ENCODE measurements around the gene HBP1.
"Not testable (repeated sequence)": the region's sequence is repeated elsewhere in the genome, so short reads cannot be mapped to it uniquely, and the experiment has no call there.

Gene HBP1

DNA sequence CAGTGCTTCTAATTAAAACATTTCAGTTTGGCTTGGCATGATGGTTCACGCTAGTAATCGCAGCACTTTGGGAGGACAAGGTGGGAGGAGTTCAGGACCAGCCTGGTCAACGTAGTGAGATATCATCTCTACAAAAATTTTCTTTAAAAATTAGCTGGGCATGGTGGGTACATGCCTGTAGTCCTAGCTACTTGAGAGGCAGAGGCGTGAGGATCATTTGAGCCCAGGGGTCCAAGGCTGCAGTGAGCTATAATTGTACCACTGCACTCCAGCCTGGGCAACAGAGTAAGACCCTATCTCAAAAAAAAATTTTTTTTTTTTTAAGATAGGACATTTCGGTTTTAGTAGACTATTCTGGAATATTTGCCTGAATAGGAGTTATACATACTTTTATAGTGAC is 12.4 kb downstream of the HBP1 start:
- no peak for DNase-seq (ENCODE audit: low read depth in 2 of 2)

DNA sequence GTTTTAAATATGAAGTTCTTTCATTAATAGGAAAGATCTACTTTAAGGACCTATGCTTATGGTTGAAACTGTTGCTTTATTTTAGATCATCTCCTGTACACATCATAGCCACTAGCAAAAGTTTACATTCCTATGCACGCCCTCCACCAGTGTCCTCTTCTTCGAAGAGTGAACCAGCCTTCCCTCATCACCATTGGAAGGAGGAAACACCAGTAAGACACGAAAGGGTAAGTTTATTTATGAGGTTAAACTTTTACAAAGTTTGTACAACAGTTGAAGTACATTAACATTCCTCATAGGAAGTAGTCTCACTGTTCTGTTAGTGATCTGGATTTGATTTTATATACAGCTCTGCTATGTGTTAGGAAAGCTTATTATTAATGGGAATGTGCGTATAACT is 16.9 kb downstream of the HBP1 start:
- DNase-seq (ENCODE audit: low read depth in 2 of 2), result no peak

DNA sequence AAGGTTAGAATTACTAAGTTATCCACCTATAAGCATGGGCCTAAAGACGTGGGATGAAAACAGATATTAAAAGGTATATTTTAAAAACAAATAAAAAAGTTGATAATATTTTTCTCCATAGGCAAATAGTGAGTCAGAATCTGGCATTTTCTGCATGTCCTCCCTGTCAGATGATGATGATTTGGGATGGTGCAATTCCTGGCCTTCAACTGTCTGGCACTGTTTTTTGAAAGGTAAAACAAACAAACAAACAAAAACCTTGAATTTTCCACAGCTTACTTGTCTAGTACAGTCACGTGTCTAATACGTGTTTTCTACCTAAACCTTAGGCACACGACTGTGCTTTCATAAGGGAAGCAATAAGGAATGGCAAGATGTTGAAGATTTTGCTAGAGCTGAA is 17.4 kb downstream of the HBP1 start:
- DNase-seq (ENCODE audit: low read depth in 2 of 2), result no peak

DNA sequence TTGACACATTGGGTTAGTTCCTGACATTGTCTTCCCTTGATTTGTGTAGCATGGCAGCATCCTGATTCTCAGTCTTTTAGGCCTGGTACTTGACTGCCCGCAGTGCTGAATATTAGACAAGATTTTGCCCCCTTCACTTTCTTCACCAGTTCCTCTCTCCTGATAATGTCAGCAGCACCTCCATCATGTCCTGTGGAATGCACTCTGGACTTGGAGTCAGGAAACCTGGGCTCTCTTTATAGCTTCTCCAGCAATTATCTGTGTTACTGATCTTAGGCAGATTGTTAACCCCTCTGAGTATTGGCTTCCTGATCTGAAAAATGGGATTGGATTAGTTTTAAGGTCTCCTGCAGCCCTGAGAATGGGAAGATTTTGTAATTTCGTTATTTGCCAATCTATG is 19.0 kb downstream of the HBP1 start:
- DNase-seq (ENCODE audit: low read depth in 2 of 2), result no peak

DNA sequence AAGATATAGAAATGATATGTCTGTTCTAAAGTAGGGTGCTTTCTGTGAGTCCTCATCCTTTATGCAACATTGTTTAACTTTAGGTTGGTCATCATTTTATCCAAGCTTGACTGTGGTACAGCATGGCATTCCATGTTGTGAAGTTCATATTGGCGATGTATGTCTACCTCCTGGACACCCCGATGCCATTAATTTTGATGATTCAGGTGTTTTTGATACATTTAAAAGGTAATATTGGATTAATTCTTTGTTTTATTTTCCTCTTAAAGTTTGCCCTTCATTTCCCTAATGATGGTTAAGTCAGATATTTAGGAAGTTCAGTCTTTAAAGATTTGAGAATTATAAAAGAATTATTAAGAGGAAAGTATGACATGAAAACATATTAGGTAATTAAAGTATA is 21.3 kb downstream of the HBP1 start:
- no peak for DNase-seq (ENCODE audit: low read depth in 2 of 2)

DNA sequence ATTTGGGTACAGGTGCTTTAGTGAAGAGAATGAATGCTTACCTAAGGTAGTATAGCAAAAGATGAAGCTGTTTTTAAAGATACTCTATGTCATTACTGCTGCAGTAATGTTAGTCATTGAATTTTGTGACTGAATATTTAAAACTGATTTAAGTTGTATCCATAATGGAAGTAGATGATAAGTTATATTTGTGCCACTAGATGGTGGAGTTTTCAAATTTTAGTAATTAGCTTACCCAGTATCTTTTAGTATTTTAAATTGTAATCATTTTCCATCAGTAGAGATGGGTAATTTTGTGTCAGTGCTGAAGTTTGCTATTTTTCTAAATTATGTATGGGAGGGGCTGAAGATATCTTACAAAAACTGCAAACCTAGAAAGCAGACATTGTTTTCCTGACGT is 25.2 kb downstream of the HBP1 start:
- DNase-seq (ENCODE audit: low read depth in 2 of 2), result no peak

DNA sequence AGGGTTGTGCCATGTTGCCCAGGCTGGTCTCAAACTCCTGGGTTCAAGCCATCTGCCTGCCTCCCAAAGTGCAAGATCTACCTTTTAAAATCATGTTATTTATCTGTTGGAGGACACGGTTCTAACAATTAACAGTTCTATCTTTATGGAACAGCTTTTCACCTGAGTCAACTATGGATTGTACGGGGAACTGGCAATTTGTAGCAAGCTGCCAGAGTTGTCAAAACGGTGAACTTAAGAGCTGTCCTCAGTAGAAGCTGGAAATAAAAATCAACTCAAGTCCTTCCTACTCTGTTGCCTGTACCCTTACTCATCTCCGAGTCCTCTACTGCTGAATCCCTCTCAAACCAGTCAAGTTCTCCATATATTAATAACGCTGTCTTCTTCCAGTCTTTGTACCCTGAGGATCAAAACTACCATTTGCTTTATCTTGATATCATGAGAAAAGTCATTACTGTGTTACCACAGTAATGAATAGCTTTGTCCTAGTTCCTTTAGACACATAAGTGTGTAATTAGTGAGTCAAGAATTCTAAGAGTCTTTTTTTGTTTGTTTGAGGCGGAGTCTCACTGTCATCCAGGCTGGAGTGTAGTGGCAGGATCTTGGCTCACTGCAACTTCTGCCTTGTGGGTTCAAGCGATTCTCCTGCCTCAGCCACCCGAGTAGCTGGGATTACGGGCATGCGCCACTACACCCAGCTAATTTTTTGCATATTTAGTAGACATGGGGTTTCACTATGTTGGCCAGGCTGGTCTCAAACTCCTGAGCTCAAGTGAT is 28.2 kb downstream of the HBP1 start:
- no peak for DNase-seq (ENCODE audit: low read depth in 2 of 2)

DNA sequence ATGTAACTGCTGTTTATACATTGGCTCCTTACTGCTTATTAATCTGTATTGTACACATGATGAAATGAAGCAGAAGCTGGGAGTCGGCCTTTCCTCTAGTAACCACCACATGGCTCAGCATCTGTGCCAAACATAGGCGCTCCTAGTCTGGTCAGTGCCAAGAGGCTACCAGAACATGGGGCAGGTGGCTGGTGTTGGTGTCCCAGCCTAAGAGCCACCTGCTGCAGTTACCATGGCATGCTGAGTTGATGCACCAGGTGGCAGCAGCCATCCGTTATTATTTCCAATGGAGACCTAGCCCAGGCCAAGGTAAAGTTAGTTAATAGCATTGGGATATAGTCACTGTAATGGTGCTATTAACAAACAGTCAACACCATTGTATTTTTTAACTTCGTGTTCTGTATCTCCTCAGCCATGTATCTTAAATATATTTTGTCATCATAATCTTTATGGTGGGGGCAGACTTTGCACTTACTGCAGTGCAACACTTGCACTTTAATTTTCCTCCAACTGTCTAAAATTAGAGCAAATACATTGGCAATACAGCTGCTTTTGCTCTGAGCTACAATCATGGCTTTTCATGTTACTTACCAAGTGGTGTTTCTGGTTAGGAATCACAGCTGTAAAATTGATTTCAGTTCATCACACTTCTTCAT is 33.1 kb downstream of the HBP1 start:
- DNase-seq (ENCODE audit: low read depth in 2 of 2), result no peak

DNA sequence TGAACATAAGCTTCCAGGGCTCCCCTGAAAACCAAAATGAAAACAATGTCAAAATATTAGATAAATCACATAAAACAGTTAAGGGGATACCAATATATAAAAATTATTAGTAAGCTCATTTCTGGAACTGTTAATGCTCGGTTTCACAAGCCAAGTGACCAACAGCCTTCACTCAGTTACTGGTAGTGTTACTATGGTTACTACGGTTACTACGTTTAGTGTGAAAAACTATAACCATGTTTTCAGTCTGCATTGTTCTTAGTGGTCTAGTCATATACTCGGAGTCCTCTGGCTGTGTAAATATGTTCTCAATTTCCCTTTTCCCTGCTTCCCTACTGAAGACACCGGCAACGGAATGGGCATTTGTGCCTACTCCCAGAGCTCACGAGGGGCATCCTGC is 34.8 kb downstream of the HBP1 start:
- no peak for DNase-seq (ENCODE audit: low read depth in 2 of 2)

DNA sequence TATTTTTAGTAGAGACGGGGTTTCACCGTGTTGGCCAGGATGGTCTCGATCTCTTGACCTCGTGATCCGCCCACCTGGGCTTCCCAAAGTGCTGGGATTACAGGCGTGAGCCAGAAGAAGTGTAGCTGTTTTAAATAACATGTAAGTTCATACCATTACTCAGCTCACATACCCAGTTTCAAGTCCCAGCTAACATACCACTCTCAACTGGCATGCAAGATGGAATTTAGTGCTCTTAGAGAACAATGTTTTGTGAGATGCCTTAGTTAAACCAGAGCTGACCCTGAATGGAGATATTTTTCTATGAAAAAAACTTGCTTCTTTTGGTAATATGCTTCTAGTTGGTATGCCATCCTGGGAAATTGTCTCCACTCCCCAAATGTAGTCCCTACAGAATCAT is 37.3 kb downstream of the HBP1 start:
- DNase-seq (ENCODE audit: low read depth in 2 of 2), result no peak

DNA sequence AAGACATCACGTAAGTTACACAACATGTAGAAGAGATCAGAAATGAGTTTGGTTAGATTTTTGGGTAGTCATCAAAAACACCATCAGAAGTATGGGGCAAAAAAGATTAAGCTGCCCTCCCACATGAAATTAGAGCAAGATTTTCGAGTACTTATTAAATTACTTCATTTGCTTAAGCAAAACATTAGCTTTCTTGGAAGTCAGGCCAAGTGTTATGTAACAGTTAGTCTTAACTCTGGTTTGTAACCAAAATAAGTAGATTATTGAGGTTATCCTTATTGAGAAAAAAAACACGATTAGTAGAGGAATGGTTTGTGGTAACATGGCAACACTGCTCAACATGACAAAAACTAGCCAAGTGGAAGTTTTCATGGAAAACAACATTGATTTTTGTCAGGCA is 37.9 kb downstream of the HBP1 start:
- DNase-seq (ENCODE audit: low read depth in 2 of 2), result no peak

DNA sequence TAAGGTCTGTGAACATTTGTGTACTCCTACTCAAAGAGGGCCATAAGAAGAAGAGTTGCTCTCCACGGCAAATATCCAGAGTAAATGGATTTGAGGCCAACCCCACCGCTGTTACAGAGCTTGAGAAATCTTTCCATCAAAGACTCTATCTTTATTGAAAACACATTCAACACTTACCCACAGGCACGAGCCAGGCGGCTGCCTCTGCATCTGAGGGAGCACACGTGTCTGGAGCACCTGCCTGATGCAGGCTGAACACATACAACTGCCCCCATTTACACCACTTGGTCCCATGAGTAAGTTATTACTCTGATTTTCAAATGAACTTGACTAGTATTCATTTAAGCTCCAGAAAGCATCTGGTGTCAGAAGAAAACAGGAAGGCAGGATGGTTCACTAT is 38.7 kb downstream of the HBP1 start:
- DNase-seq (ENCODE audit: low read depth in 2 of 2), result no peak

DNA sequence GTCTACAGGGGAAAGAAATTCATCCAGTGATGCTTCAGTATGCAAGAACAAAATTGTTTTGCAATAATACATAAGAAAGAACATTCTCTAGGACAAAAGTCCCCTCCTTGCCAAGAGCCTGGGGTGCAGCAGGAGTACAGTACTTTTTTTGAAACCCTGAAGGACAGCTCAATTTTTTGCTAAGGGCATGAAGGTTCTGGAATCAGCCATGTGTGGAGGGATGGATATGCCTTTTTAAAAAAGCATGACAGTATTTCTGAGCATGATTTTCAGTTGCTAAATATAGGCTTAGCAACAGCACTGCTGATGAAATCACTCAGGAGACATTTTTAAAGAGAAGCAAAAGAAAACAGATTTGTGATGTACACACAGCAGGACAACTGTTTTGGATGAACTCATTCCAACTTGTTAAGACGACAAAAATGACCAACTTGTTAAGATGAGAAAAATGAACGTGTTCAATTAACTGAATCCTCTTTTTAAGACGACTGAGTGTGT is 39.3 kb downstream of the HBP1 start:
- DNase-seq (ENCODE audit: low read depth in 2 of 2), result no peak

DNA sequence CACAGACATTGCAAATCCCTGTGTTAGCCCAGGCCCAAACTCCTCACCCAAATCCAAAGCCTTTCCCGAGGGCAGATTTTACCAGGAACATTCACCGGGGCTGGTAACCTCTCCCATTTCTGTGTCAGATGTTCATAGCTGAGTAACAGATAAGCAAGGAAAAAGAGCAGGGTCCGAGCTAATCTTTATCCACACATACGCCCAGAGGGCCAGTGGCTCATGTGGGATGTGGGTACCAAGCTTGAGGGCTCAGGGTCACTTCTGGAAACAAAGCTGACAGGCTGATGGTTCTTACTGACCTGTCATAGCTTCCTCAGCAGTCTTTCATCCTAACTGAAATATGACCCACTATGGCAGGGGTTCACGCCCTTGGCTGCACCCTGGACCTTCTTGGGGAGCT is 39.8 kb downstream of the HBP1 start:
- no peak for DNase-seq (ENCODE audit: low read depth in 2 of 2)

DNA sequence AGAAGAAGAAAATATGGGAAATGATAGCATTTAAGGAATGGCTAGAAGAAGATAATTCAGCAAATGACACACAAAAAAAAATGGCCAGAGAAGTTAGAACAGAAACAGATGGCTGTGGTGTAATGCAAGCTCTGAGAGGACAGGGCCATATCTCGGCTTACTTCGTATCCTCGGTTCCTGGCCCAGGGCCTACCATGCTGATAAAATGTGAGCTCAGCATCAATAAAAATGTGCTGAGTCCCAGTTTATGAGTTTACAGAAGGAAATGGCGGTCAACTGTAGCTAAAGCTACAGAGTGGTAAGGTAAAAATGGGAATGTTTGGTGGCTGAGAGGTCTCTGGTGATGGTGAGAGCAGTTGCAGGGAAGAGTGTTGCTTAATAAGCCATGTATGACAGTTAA is 40.8 kb downstream of the HBP1 start:
- no peak for DNase-seq (ENCODE audit: low read depth in 2 of 2)

DNA sequence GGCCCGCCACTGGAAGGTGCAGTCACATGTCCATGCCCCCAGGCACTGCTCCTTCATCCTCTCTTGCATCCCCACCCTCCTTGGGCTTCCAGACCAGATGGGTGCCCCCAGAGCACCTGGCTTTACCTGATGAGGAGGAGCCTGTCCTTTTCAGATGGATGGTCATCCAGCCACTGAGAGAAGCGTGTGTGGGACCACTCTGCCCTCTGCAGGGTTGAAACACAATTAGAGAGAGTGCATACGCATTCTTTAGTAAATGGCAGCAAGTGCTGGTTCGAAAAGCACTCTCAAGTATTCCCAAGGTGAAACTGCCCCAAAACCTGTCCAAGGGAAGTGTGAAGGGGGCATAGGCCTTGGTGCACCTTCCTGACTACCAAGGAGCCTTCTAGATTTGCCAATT is 41.6 kb downstream of the HBP1 start:
- no peak for DNase-seq (ENCODE audit: low read depth in 2 of 2)

DNA sequence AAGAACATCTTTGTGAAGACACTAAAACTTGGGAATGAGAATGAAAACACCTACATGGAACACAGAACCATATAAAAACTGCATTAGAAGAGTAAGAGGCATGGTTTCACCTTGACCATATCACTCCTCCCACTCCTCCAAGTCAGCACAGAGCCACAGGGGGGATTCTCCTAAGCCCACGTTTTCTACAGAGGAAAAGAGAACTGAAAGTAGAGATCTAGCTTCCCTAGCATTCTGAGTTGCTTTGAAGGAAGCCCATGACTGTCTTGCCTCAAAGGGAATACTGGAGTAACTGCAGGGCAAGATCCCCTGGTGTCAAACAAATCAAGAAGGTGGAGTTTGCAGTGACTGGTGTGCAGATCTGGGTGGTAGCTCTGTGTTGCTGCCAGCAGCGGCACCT is 43.9 kb downstream of the HBP1 start:
- DNase-seq (ENCODE audit: low read depth in 2 of 2), result no peak

DNA sequence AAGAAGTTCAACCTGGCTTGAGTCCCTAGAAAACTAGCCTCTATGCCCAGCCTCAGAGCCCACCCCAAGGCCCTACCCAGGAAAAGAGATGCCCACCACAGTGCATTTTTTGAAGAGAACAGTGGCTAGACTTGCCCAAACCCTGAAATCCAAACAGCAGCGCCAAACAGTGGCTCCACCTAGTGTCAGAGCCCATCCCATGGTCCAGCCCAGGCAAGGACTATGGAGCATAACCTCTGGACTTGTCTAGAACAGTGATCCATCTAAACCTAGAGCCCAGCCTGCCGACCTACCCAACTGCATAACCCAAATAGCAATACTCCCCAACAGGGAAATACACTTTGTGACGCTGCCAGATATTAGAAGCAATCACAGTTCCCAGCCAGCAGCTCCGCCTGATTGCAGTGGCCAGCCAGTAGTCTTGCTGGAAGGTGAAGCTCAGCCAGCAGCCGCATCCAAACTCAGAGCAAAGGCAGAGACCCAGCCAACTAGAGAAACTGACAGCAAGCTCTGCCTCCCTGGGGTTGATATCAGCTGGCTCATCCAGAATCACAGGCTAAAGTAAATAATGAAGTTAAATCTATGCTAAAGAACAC is 44.5 kb downstream of the HBP1 start:
- DNase-seq (ENCODE audit: low read depth in 2 of 2), result no peak

DNA sequence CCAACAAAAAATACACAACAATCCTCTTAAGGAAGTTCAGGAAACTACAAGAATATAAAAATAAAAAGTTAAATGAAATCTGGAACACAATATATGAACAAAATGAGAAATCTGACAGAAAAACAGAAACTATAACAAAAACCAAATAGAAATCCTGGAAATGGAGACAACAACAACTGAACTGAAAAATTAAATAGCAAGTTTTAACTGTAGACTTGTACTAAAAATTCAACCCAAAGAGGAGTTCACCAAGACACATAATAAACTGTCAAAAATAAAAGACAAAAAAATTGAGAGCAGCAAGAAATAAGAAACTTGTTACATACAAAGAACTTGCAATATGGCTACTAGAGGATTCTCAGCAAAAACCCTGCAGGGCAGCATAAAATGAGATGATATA is 45.1 kb downstream of the HBP1 start:
- DNase-seq (ENCODE audit: low read depth in 2 of 2), result no peak

DNA sequence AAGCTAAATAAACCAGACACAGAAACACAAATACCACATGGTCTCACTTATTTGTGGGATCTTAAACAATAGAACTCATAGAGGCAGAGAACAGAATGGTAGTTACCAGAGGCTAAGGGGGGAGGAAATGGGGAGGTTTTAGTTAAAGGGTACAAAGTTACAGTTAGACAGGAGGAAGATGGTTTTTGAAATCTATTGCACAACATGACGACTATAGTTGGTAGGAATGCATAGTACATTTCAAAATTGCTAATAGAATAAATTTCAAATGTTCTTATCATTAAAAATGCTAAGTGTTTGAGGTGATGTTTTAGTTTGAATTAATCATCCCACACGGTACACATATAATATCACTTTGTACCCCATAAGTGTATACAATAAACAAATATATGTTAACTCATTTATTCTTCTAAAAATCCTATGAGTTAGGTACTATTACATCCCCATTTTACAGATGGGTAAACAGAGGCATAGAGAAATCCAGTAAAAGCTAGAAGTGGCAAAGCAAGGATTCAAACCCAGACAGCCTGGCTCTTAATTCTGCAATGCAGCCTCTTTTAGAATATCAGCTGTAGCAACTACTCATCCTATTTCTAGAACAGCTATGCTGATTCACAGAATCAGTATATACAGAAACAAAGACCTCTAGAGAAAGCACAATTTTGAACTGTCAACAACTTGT is 50.9 kb downstream of the HBP1 start:
- DNase-seq (ENCODE audit: low read depth in 2 of 2), result no peak

DNA sequence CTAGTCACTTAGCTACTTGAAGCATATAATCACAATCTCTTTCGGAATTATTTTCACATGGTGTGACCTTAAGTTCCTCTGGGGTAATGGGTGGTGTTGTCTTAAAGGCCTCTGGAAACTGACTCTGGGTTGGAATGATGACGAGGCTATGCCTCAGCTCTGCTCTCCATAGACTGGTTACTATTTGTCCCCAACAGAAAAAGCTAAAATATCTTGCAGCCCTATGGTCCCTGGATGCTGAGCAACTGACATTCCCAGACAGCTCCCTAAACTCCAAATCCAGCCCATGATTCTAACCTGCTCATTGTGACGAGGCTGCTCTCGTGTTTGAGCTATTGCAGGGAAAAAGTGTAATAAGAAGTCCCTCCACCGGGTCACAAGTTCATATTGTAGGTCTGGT is 51.6 kb downstream of the HBP1 start:
- no peak for DNase-seq (ENCODE audit: low read depth in 2 of 2)

DNA sequence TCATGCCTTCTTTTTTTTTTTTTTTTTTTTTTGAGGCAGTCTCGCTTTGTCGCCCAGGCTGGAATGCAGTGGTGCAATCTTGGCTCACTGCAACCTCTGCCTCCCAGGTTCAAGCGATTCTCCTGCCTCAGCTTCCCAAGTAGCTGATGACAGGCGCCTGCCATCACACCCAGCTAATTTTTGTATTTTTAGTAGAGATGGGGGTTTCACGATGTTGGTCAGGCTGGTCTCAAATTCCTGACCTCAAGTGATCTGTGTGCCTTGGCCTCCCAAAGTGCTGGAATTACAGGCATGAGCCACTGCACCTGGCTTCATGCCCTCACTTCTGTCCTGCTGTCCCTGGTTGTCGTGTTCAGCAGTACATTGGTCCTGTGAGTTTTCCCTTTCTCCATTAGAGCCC is 52.0 kb downstream of the HBP1 start:
- DNase-seq (ENCODE audit: low read depth in 2 of 2), result not testable (repeated sequence)
